Coronary artery (tissue), 2 donors: ENCODE data around the gene EPHA3.
A peak's percentile ranks its signal among the peaks of the same experiment; 100 is the strongest.

Experiments
- DNase-seq: peaks from one replicate; pipeline ENCODE4 v3.0.0-alpha.2; 2017; ENCODE audit warnings: low spot score
- H3K27ac ChIP-seq, 2 donors: fragments of 200-600 bp; sonication (generic); one replicate each; pipeline ENCODE4 v1.5.1; 2016 to 2019
- H3K4me3 ChIP-seq: fragments of 200-600 bp; sonication (generic); 2 replicates; pipeline ENCODE4 v1.5.1; 2016; ENCODE audit warnings: mild to moderate bottlenecking, moderate library complexity
- CTCF ChIP-seq: fragments of 200-600 bp; sonication (generic); IDR thresholded peaks from one replicate; pipeline ENCODE4 v1.5.1; 2019; ENCODE audit warnings: antibody characterized with exemption

The EPHA3 gene

GRCh38 chr3:89107461-89108290, at the start of gene EPHA3:
Gene EPHA3, plus strand, starts transcription at chr3:89107621. Its CDS starts 128 bp downstream, at chr3:89107749.
- peak within 1 kb of the TSS; percentile 14 to 57 for H3K27ac ChIP-seq

GRCh38 chr3:89058371-89058770, 49.0 kb upstream of the EPHA3 start:
- no peak for TF ChIP-seq CTCF
- Histone ChIP-seq H3K4me3 (no peak overlapping the region), H3K27ac (no peak overlapping the region)
- no peak for DNase-seq

More at GRCh38 chr3:89107461-89108290, at the start of gene EPHA3:
- peak; percentile 86 for DNase-seq
- peak within 1 kb of the TSS; percentile 77 for H3K4me3 ChIP-seq
- no peak for TF ChIP-seq CTCF

- Histone ChIP-seq H3K27ac (no peak overlapping the region), H3K4me3 (no peak overlapping the region)
- DNase-seq = no peak
- TF ChIP-seq CTCF = no peak
These were observed 48.1 kb upstream of the EPHA3 start for GRCh38 chr3:89059211-89059925.

GRCh38 chr3:89061259-89061658, 46.2 kb upstream of the EPHA3 start:
- DNase-seq = no peak
- TF ChIP-seq CTCF = no peak

GRCh38 chr3:89067736-89068135, 39.7 kb upstream of the EPHA3 start:
- H3K4me3 ChIP-seq = no peak overlapping the region
- DNase-seq = no peak
- H3K27ac ChIP-seq = no peak overlapping the region
- no peak for TF ChIP-seq CTCF

More at GRCh38 chr3:89061259-89061658, 46.2 kb upstream of the EPHA3 start:
- H3K4me3 ChIP-seq = no peak overlapping the region
- no peak overlapping the region for H3K27ac ChIP-seq

GRCh38 chr3:89072642-89073041, 34.8 kb upstream of the EPHA3 start:
- TF ChIP-seq CTCF = no peak
- no peak overlapping the region for H3K4me3 ChIP-seq
- no peak for DNase-seq
- no peak overlapping the region for H3K27ac ChIP-seq
